Measurements from ENCODE around the gene NACC1. TPM values are rescaled to one million over a fixed set of nuclear protein-coding genes. Genes with fewer than 3 reads are reported as not detected.

NACC1 gene
- total RNA-seq, 1 donor from 2014 or later, result 34.7 TPM

DNA sequence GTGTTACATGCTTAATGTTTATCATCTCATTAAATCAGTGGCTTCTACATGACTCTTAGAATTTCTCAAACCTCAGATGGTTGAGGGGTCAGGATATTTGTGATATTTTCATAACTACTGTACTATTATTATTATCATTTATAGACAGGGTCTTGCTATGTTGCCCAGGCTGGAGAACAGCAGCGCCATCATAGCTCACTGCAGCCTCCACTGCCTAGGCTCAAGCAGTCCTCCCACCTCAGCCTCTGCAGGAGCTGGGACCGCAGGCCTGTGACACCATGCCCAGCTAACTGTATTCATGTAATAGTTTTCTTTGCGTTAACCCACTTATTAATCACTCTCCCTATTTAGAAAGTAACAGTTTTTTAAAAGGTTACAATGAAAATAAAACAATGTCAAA lies 41.6 kb downstream of the NACC1 start:
- H3K9ac ChIP-seq, result no peak overlapping the region
- H3K9me3 Mint-ChIP-seq, result no peaks in the 10 kb centered on the region
- no peak for DNase-seq (ENCODE audit: low spot score)
- no peaks in the 10 kb centered on the region for H3K27me3 ChIP-seq
- peaks cover 7% of the 10 kb centered on the region for H4K20me1 ChIP-seq (ENCODE audit: low read depth)
- peaks cover 17% of the 10 kb centered on the region for H3K4me1 ChIP-seq
- no peaks in the 10 kb centered on the region for H3K36me3 Mint-ChIP-seq
- H3K27ac Mint-ChIP-seq, result no peak overlapping the region
- H3K4me3 Mint-ChIP-seq, result no peak overlapping the region
- peaks cover 7% of the 10 kb centered on the region for H3K79me2 ChIP-seq (ENCODE audit: low read depth)
- TF ChIP-seq, protein P1, sequence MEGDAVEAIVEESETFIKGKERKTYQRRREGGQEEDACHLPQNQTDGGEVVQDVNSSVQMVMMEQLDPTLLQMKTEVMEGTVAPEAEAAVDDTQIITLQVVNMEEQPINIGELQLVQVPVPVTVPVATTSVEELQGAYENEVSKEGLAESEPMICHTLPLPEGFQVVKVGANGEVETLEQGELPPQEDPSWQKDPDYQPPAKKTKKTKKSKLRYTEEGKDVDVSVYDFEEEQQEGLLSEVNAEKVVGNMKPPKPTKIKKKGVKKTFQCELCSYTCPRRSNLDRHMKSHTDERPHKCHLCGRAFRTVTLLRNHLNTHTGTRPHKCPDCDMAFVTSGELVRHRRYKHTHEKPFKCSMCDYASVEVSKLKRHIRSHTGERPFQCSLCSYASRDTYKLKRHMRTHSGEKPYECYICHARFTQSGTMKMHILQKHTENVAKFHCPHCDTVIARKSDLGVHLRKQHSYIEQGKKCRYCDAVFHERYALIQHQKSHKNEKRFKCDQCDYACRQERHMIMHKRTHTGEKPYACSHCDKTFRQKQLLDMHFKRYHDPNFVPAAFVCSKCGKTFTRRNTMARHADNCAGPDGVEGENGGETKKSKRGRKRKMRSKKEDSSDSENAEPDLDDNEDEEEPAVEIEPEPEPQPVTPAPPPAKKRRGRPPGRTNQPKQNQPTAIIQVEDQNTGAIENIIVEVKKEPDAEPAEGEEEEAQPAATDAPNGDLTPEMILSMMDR (IDR thresholded peaks at IDR 0.05), result no peak
- no peak for TF ChIP-seq EZH2phosphoT487 (IDR thresholded peaks at IDR 0.05)
- TF ChIP-seq EZH2 (IDR thresholded peaks at IDR 0.05), result no peak
- H3K9me3 ChIP-seq (ENCODE audit: low read depth), result no peaks in the 10 kb centered on the region
- H3K27ac ChIP-seq, result no peak overlapping the region
- no peak overlapping the region for H2AFZ ChIP-seq (replicated peaks)
- H3K4me3 ChIP-seq, result no peak overlapping the region
- peaks cover 56% of the 10 kb centered on the region for H3F3A ChIP-seq (ENCODE audit: low read depth)
- H3K27me3 Mint-ChIP-seq (ENCODE audit: insufficient read depth, low read depth), result peaks cover 9% of the 10 kb centered on the region
- no peak overlapping the region for H3K4me2 ChIP-seq
- H3K36me3 ChIP-seq, result no peaks in the 10 kb centered on the region
- peaks cover 43% of the 10 kb centered on the region for H3K4me1 Mint-ChIP-seq

DNA sequence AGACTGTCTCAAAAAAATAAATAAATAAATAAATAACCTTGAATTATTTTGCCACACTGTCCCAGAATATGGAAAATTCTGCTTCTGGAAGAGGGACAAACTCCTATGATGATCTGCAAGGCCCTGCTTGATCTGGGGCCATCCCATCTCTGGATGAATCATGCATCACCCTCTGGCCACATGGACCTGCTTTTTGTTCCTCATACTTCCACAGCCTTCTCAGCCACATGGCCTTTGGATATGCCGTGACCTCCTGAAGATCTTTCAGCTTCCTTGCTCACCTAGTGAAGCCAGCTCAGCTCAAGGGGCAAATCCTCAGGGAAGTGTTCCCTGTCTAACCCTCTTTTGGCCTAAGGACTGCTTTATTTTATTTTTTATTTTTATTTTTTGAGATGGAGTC lies 42.5 kb downstream of the NACC1 start:
- no peak overlapping the region for H2AFZ ChIP-seq (replicated peaks)
- H3K27me3 Mint-ChIP-seq (ENCODE audit: insufficient read depth, low read depth), result peaks cover 9% of the 10 kb centered on the region
- H3K4me1 Mint-ChIP-seq, result peaks cover 44% of the 10 kb centered on the region

DNA sequence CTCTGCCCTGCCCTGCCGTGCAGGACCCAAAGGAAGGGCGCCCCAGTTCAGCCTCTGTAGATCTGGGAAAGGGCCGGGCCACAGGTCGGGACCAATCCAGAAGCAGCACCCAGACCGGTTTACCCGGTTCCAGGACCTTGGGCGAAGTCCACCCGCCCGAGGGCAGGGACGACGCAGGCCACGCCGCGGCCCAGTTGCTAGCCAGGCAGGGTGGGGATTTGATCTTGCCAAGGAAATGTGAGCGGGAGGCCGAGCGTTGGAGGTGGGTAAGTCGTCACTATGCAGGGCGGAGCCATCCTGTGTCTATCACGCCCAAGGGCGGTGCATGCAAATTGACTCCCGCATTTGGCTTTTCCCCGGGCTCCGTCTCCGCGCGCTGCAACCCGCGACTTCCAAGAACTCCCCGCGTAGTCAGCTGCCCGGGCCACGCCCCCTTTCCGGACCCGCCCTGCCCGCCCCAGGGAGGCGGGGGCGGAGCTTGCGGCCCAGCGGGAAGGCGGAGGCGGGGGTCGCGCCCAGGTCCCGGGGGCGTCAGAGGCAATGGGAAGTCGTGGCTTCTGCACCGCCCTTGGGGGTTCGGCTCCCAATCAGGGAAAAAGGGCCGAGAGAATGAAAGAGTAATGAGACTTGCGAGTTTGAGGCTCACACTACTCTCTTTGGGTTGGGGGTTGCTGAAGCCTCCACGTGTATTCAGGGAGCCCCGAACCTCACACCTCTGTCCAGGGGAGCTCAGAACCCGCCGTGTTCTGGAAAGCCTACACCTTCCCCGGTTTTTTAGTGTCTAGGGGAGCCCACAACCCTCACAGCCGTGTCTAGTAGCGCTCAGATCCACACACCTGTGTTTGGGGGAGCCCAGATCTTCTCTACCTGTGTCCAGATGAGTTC lies 44.9 kb downstream of the NACC1 start:
- Mint-ChIP-seq H3K36me3 (no peaks in the 10 kb centered on the region), H3K9me3 (no peaks in the 10 kb centered on the region), H3K27me3 (ENCODE audit: insufficient read depth, low read depth) (peaks cover 11% of the 10 kb centered on the region), H3K4me1 (peaks cover 45% of the 10 kb centered on the region), H3K27ac (peak overlapping the region; percentile 94), H3K4me3 (peak overlapping the region; percentile 83)
- Histone ChIP-seq H3K9ac (no peak overlapping the region), H3K27ac (peak overlapping the region; percentile 91), H3K36me3 (no peaks in the 10 kb centered on the region), H3K4me3 (peak overlapping the region; percentile 47), H4K20me1 (ENCODE audit: low read depth) (no peaks in the 10 kb centered on the region), H3K4me2 (peak overlapping the region; percentile 72), H2AFZ (replicated peaks) (peak overlapping the region; percentile 91), H3F3A (ENCODE audit: low read depth) (peaks cover 57% of the 10 kb centered on the region), H3K9me3 (ENCODE audit: low read depth) (no peaks in the 10 kb centered on the region), H3K4me1 (peaks cover 24% of the 10 kb centered on the region), H3K27me3 (no peaks in the 10 kb centered on the region), H3K79me2 (ENCODE audit: low read depth) (no peaks in the 10 kb centered on the region)
- DNase-seq (ENCODE audit: low spot score), result peak; percentile 97
- TF ChIP-seq EZH2phosphoT487 (IDR thresholded peaks at IDR 0.05) (no peak), EZH2 (IDR thresholded peaks at IDR 0.05) (no peak)
- TF ChIP-seq, protein P1 (IDR thresholded peaks at IDR 0.05), result no peak

More for the DNA sequence above, 42.5 kb downstream of the NACC1 start:
- Histone ChIP-seq H3K4me1 (peaks cover 25% of the 10 kb centered on the region), H3K4me2 (no peak overlapping the region), H3K79me2 (ENCODE audit: low read depth) (no peaks in the 10 kb centered on the region), H3K4me3 (no peak overlapping the region), H3F3A (ENCODE audit: low read depth) (peaks cover 57% of the 10 kb centered on the region), H3K27me3 (no peaks in the 10 kb centered on the region), H4K20me1 (ENCODE audit: low read depth) (no peaks in the 10 kb centered on the region), H3K27ac (no peak overlapping the region), H3K9ac (no peak overlapping the region), H3K36me3 (no peaks in the 10 kb centered on the region), H3K9me3 (ENCODE audit: low read depth) (no peaks in the 10 kb centered on the region)
- no peaks in the 10 kb centered on the region for H3K9me3 Mint-ChIP-seq
- no peak overlapping the region for H3K4me3 Mint-ChIP-seq
- TF ChIP-seq, protein P1 (IDR thresholded peaks at IDR 0.05), result no peak
- TF ChIP-seq EZH2phosphoT487 (IDR thresholded peaks at IDR 0.05) (no peak), EZH2 (IDR thresholded peaks at IDR 0.05) (no peak)
- DNase-seq (ENCODE audit: low spot score), result no peak
- H3K27ac Mint-ChIP-seq, result no peak overlapping the region
- no peaks in the 10 kb centered on the region for H3K36me3 Mint-ChIP-seq

Data from neural progenitor cell (in vitro differentiated cells).